Liver (tissue), 9 donors: ENCODE data around the gene RAD51B. TPM values are rescaled to one million over a fixed set of nuclear protein-coding genes. Genes with fewer than 3 reads are reported as not detected.

ENCODE experiments used
- DNase-seq: peaks from one replicate; pipeline ENCODE4 v3.0.0-alpha.2; 2017; ENCODE audit warnings: low spot score
- H3K27ac ChIP-seq, 2 donors: one replicate each; pipeline ENCODE4 v1.7.0; 2013; ENCODE audit warnings: inconsistent platforms in 2 of 2, low read length in 2 of 2, control low read depth in 1 of 2, low read depth in 1 of 2, mild to moderate bottlenecking in 1 of 2
- H3K27me3 ChIP-seq, 4 donors: one replicate each; pipeline versions ENCODE4 v1.6.1 to v1.7.0; 2013; ENCODE audit warnings: low read length in 3 of 4, inconsistent platforms in 1 of 4, mild to moderate bottlenecking in 1 of 4, moderate library complexity in 1 of 4; ENCODE audit not compliant: control insufficient read depth in 4 of 4, insufficient read depth in 4 of 4
- H3K36me3 ChIP-seq, 4 donors: one replicate each; pipeline versions ENCODE4 v1.6.1 to v1.7.0; 2013; ENCODE audit warnings: low read length in 3 of 4, mild to moderate bottlenecking in 3 of 4, low read depth in 1 of 4, moderate library complexity in 1 of 4; ENCODE audit not compliant: control insufficient read depth in 4 of 4, insufficient read depth in 3 of 4
- H3K4me1 ChIP-seq, 4 donors: one replicate each; pipeline versions ENCODE4 v1.6.1 to v1.7.0; 2013; ENCODE audit warnings: low read length in 3 of 4, mild to moderate bottlenecking in 3 of 4, moderate library complexity in 1 of 4; ENCODE audit not compliant: control insufficient read depth in 4 of 4, insufficient read depth in 4 of 4
- H3K4me3 ChIP-seq, 3 donors: one replicate each; pipeline versions ENCODE4 v1.6.1 to v1.7.0; 2013; ENCODE audit warnings: low read length in 3 of 3, control low read depth in 1 of 3, low read depth in 1 of 3, mild to moderate bottlenecking in 1 of 3
- H3K9ac ChIP-seq, 2 donors: one replicate each; pipeline ENCODE4 v1.7.0; 2013; ENCODE audit warnings: low read length in 2 of 2, mild to moderate bottlenecking in 2 of 2, moderate library complexity in 2 of 2, control low read depth in 1 of 2, low read depth in 1 of 2
- H3K9me3 ChIP-seq, 4 donors: one replicate each; pipeline versions ENCODE4 v1.6.1 to v1.7.0; 2013; ENCODE audit warnings: low read length in 3 of 4; ENCODE audit not compliant: control insufficient read depth in 4 of 4
- ATF3 ChIP-seq: IDR thresholded peaks from 2 replicates; pipeline ENCODE4 v1.6.1; 2016; ENCODE audit warnings: antibody characterized with exemption
- EGR1 ChIP-seq, 2 donors: IDR thresholded peaks; 2 replicates each; pipeline ENCODE4 v1.6.1; 2016 to 2018; ENCODE audit warnings: antibody characterized with exemption in 2 of 2, low read depth in 2 of 2
- FOXA1 ChIP-seq: IDR thresholded peaks from 2 replicates; pipeline ENCODE4 v1.6.1; 2016; ENCODE audit warnings: antibody characterized with exemption
- FOXA2 ChIP-seq: IDR thresholded peaks from 2 replicates; pipeline ENCODE4 v1.6.1; 2016; ENCODE audit warnings: antibody characterized with exemption
- GABPA ChIP-seq, 2 donors: IDR thresholded peaks in 1 of 2; conservative IDR thresholded peaks in 1 of 2; 2 replicates each; pipeline ENCODE4 v1.6.1; 2016; ENCODE audit warnings: antibody characterized with exemption in 2 of 2, mild to moderate bottlenecking in 1 of 2, moderate library complexity in 1 of 2
- HNF4A ChIP-seq, 2 donors: conservative IDR thresholded peaks; 2 replicates each; pipeline ENCODE4 v1.6.1; 2016; ENCODE audit warnings: antibody characterized with exemption in 2 of 2, mild to moderate bottlenecking in 2 of 2
- HNF4G ChIP-seq: IDR thresholded peaks from 2 replicates; pipeline ENCODE4 v1.6.1; 2016; ENCODE audit warnings: antibody characterized with exemption
- JUND ChIP-seq, 2 donors: IDR thresholded peaks; 2 replicates each; pipeline ENCODE4 v1.6.1; 2016; ENCODE audit warnings: antibody characterized with exemption in 2 of 2
- NR2F2 ChIP-seq: IDR thresholded peaks from 2 replicates; pipeline ENCODE4 v1.6.1; 2016; ENCODE audit warnings: antibody characterized with exemption
- RAD21 ChIP-seq, 2 donors: IDR thresholded peaks; 2 replicates each; pipeline ENCODE4 v1.6.1; 2016; ENCODE audit warnings: antibody characterized with exemption in 2 of 2, mild to moderate bottlenecking in 2 of 2
- RXRA ChIP-seq, 2 donors: IDR thresholded peaks; 2 replicates each; pipeline ENCODE4 v1.6.1; 2017 to 2018; ENCODE audit warnings: antibody characterized with exemption in 2 of 2, mild to moderate bottlenecking in 1 of 2
- SP1 ChIP-seq: IDR thresholded peaks from 2 replicates; pipeline ENCODE4 v1.6.1; 2018; ENCODE audit warnings: antibody characterized with exemption, mild to moderate bottlenecking
- TAF1 ChIP-seq: conservative IDR thresholded peaks from 2 replicates; pipeline ENCODE4 v1.6.1; 2016; ENCODE audit warnings: antibody characterized with exemption, mild to moderate bottlenecking
- YY1 ChIP-seq: IDR thresholded peaks from 2 replicates; pipeline ENCODE4 v1.6.1; 2016; ENCODE audit warnings: antibody characterized with exemption, mild to moderate bottlenecking
- WGBS: extraction: QIAGEN DNeasy Blood & Tissue Kit; methylation state at CpG from one replicate; pipeline ENCODE4 v1.1.7; 2013; 5-methylcytosine and 5-hydroxymethylcytosine counted together
- polyA plus RNA-seq, 2 donors: library from polyadenylated mRNA; stranded (reverse) in 1 of 2; unstranded in 1 of 2; fragments of 200-250 nt in 1 of 2; fragments of >200 nt in 1 of 2; fragmentation: Nextera tagmentation in 1 of 2; extraction: Ambion mirVana in 1 of 2; gene quantifications; one replicate each; pipeline versions ENCODE4 v1.2.1 to v1.2.3, GENCODE V29; 2013 to 2015
- total RNA-seq, 2 donors: library from RNA; depleted of rRNA; stranded (reverse); fragments of >200 nt; gene quantifications; one replicate each; pipeline ENCODE4 v1.2.3, GENCODE V29; 2014
- TF ChIP-seq, protein P1 (sequence below): IDR thresholded peaks from 2 replicates; pipeline ENCODE4 v1.6.1; 2016; ENCODE audit warnings: antibody characterized with exemption, mild to moderate bottlenecking
- TF ChIP-seq, protein P2 (sequence below): IDR thresholded peaks from 2 replicates; pipeline ENCODE4 v1.6.1; 2016; ENCODE audit warnings: antibody characterized with exemption
- TF ChIP-seq, protein P3 (sequence below): fragments of 150-350 bp; IDR thresholded peaks from 2 replicates; pipeline ENCODE4 v1.5.1; 2017; ENCODE audit warnings: improper control_type of control experiment, low read depth, low read length; ENCODE audit not compliant: missing input control
- TF ChIP-seq, protein P4 (sequence below): IDR thresholded peaks from 2 replicates; pipeline ENCODE4 v1.6.1; 2016; ENCODE audit warnings: antibody characterized with exemption
- donor health status: healthy.
- donor health status: healthy.
- donor health status: healthy.
- donor health status: healthy.
- donor health status: healthy.

RAD51B gene
- total and polyA plus RNA-seq, 4 donors = 0.81 to 12.9 (median 2.4) TPM

DNA sequence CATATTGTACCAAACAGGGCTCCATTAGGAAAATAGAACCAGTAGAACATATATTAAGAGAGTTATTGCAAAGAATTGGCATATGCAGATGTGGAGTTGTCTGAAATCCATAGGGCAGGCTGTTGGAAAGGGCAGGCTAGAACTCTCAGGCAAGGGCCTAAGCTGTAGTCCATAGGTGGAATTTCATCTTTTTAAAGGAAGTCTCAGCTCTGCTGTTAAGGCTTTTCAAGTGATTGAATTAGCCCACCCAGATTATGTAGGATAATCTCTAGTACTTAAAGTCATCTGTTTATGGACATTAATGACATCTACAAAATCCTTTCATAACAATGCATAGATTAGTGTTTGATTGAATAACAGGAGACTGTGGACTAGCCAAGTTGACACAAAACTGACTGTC is 59.4 kb downstream of the RAD51B start:
- Histone ChIP-seq H3K36me3 (no peaks in the 10 kb centered on the region), H3K9ac (no peak overlapping the region), H3K27ac (no peak overlapping the region), H3K27me3 (no peaks in the 10 kb centered on the region), H3K4me3 (no peak overlapping the region), H3K4me1 (no peaks in the 10 kb centered on the region), H3K9me3 (no peaks in the 10 kb centered on the region)
- no peak for DNase-seq
- TF ChIP-seq, protein P1, sequence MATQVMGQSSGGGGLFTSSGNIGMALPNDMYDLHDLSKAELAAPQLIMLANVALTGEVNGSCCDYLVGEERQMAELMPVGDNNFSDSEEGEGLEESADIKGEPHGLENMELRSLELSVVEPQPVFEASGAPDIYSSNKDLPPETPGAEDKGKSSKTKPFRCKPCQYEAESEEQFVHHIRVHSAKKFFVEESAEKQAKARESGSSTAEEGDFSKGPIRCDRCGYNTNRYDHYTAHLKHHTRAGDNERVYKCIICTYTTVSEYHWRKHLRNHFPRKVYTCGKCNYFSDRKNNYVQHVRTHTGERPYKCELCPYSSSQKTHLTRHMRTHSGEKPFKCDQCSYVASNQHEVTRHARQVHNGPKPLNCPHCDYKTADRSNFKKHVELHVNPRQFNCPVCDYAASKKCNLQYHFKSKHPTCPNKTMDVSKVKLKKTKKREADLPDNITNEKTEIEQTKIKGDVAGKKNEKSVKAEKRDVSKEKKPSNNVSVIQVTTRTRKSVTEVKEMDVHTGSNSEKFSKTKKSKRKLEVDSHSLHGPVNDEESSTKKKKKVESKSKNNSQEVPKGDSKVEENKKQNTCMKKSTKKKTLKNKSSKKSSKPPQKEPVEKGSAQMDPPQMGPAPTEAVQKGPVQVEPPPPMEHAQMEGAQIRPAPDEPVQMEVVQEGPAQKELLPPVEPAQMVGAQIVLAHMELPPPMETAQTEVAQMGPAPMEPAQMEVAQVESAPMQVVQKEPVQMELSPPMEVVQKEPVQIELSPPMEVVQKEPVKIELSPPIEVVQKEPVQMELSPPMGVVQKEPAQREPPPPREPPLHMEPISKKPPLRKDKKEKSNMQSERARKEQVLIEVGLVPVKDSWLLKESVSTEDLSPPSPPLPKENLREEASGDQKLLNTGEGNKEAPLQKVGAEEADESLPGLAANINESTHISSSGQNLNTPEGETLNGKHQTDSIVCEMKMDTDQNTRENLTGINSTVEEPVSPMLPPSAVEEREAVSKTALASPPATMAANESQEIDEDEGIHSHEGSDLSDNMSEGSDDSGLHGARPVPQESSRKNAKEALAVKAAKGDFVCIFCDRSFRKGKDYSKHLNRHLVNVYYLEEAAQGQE = no peak
- no peak for TF ChIP-seq FOXA1
- no peak for TF ChIP-seq TAF1
- TF ChIP-seq, protein P2, sequence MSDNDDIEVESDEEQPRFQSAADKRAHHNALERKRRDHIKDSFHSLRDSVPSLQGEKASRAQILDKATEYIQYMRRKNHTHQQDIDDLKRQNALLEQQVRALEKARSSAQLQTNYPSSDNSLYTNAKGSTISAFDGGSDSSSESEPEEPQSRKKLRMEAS = no peak
- TF ChIP-seq, protein P3, sequence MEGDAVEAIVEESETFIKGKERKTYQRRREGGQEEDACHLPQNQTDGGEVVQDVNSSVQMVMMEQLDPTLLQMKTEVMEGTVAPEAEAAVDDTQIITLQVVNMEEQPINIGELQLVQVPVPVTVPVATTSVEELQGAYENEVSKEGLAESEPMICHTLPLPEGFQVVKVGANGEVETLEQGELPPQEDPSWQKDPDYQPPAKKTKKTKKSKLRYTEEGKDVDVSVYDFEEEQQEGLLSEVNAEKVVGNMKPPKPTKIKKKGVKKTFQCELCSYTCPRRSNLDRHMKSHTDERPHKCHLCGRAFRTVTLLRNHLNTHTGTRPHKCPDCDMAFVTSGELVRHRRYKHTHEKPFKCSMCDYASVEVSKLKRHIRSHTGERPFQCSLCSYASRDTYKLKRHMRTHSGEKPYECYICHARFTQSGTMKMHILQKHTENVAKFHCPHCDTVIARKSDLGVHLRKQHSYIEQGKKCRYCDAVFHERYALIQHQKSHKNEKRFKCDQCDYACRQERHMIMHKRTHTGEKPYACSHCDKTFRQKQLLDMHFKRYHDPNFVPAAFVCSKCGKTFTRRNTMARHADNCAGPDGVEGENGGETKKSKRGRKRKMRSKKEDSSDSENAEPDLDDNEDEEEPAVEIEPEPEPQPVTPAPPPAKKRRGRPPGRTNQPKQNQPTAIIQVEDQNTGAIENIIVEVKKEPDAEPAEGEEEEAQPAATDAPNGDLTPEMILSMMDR = no peak
- TF ChIP-seq HNF4G = no peak
- TF ChIP-seq EGR1 (IDR thresholded peaks at IDR 0.05; ENCODE audit: low read depth in 2 of 2) = no peak
- TF ChIP-seq RAD21 (IDR thresholded peaks at IDR 0.05) = no peak

- H3K27ac ChIP-seq = no peak overlapping the region
- TF ChIP-seq RAD21 (IDR thresholded peaks at IDR 0.05) = no peak
- TF ChIP-seq NR2F2 = no peak
- no peak for TF ChIP-seq FOXA1
- TF ChIP-seq ATF3 = no peak
- no peak for TF ChIP-seq SP1
- no peak for TF ChIP-seq EGR1 (IDR thresholded peaks at IDR 0.05; ENCODE audit: low read depth in 2 of 2)
- no peak for TF ChIP-seq HNF4A (conservative IDR thresholded peaks at IDR 0.05)
- TF ChIP-seq RXRA (IDR thresholded peaks at IDR 0.05) = no peak
- TF ChIP-seq, protein P2 = no peak
- TF ChIP-seq YY1 = no peak
- no peak for TF ChIP-seq TAF1
- TF ChIP-seq GABPA (IDR thresholded peaks at IDR 0.05 in 1 of 2, conservative IDR thresholded peaks at IDR 0.05 in 1 of 2) = no peak
- TF ChIP-seq FOXA2 = no peak
- TF ChIP-seq, protein P4, sequence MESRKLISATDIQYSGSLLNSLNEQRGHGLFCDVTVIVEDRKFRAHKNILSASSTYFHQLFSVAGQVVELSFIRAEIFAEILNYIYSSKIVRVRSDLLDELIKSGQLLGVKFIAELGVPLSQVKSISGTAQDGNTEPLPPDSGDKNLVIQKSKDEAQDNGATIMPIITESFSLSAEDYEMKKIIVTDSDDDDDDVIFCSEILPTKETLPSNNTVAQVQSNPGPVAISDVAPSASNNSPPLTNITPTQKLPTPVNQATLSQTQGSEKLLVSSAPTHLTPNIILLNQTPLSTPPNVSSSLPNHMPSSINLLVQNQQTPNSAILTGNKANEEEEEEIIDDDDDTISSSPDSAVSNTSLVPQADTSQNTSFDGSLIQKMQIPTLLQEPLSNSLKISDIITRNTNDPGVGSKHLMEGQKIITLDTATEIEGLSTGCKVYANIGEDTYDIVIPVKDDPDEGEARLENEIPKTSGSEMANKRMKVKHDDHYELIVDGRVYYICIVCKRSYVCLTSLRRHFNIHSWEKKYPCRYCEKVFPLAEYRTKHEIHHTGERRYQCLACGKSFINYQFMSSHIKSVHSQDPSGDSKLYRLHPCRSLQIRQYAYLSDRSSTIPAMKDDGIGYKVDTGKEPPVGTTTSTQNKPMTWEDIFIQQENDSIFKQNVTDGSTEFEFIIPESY = no peak
- TF ChIP-seq JUND (IDR thresholded peaks at IDR 0.05) = no peak
- H3K9me3 ChIP-seq = no peaks in the 10 kb centered on the region
- WGBS = 86% methylated on average over 2 of the region's 2 CpGs
- no peaks in the 10 kb centered on the region for H3K27me3 ChIP-seq
- no peaks in the 10 kb centered on the region for H3K36me3 ChIP-seq
- no peak overlapping the region for H3K4me3 ChIP-seq
- DNase-seq = no peak
- H3K9ac ChIP-seq = no peak overlapping the region
- H3K4me1 ChIP-seq = no peaks in the 10 kb centered on the region
Measured at GRCh38 chr14:67881225-67881624, 61.6 kb downstream of the RAD51B start.
